Measurements from ENCODE around the gene RPS6KL1. TPM values are rescaled to one million over a fixed set of nuclear protein-coding genes. Genes with fewer than 3 reads are reported as not detected.

The RPS6KL1 gene
- total RNA-seq, 2 donors from 2014 or later: 8.0 to 16.2 TPM

DNA sequence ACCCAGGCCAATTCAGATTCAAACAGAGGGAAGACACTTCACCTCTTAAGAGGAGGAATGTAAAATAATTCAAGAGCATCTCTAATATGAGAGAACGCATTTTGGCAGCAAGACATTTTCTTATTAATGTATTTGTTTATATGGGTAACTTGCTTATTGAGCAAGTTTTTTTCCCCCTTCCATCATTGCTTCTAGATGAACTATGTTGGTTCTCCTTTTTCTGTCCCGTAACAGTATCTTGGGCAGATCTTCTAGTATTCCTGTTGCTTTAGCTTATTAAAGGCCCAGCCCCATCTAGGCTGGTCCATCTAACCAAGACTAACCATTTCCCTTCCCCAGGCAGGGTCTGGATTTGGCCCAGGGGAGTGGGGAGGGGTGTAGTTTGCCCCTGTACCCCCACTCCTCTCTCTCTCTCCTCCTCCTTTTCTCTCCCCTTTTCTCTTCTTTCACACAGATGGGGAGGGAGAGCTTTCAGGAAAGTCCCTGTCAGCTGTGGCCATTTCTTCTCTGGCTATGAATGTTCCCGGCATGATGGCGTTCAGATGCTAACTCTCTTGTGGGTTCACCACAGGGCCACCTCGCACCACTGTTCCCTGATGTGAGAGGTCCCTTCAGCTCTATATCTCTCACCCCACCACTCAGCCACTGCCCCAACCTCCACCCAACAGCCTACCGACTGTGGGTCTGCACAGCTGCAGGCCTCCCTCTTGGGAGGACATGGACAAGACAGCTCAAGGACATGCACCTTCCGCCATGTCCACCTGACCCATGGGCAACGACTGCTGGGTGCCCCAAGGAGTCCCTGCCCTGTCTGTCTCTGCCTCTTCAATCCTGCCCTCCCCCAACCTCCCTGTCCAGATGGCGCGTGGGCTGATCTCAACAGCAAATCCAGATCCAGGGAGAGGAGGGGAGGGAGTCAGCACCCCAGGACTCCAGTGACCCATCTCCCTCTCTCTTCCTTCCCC, 15.8 kb upstream of the RPS6KL1 start:
- peak overlapping the region in 2 of 4 donors; percentile 50 to 59 for H3K27ac ChIP-seq
- no peaks in the 10 kb centered on the region for H3K9me3 ChIP-seq
- WGBS, 2 donors: 84 to 94% methylated on average over 8 to 10 of the region's 10 CpGs
- no peaks in the 10 kb centered on the region for H3K36me3 ChIP-seq (replicated peaks in 1 of 2; ENCODE audit: insufficient read depth in 1 of 2, low read depth in 2 of 2)
- no peak overlapping the region for H3K4me3 ChIP-seq
- no peak for ATAC-seq
- intact Hi-C loops (cut with DNase I): no loop called here
- no peaks in the 10 kb centered on the region for H3K4me1 ChIP-seq
- TF ChIP-seq, protein P1, sequence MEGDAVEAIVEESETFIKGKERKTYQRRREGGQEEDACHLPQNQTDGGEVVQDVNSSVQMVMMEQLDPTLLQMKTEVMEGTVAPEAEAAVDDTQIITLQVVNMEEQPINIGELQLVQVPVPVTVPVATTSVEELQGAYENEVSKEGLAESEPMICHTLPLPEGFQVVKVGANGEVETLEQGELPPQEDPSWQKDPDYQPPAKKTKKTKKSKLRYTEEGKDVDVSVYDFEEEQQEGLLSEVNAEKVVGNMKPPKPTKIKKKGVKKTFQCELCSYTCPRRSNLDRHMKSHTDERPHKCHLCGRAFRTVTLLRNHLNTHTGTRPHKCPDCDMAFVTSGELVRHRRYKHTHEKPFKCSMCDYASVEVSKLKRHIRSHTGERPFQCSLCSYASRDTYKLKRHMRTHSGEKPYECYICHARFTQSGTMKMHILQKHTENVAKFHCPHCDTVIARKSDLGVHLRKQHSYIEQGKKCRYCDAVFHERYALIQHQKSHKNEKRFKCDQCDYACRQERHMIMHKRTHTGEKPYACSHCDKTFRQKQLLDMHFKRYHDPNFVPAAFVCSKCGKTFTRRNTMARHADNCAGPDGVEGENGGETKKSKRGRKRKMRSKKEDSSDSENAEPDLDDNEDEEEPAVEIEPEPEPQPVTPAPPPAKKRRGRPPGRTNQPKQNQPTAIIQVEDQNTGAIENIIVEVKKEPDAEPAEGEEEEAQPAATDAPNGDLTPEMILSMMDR (IDR thresholded peaks at IDR 0.05): no peak
- no peak for TF ChIP-seq POLR2A (IDR thresholded peaks at IDR 0.05)
- H3K27me3 ChIP-seq: no peaks in the 10 kb centered on the region
- DNase-seq: no peak

DNA sequence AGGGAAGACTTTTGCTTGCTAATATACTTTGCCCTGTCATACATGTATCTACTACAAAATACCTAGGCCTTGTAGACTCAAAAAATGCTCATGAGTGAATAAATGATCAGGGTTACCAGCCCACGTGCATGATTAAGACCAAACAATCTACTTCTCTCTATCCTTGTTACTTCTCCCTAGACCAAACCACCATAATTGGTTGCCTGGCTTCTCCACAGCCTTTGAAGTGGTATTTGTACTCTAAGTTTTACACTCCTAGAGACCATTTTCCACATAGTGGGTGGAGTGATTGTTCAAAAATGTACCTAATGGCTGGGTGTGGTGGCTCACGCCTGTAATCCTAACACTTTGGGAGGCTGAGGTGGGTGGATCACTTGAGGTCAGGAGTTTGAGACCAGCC, 14.1 kb upstream of the RPS6KL1 start:
- Histone ChIP-seq H3K4me1 (no peaks in the 10 kb centered on the region), H3K27ac (no peak overlapping the region), H3K4me3 (no peak overlapping the region), H3K27me3 (no peaks in the 10 kb centered on the region), H3K36me3 (replicated peaks in 1 of 2; ENCODE audit: insufficient read depth in 1 of 2, low read depth in 2 of 2) (no peaks in the 10 kb centered on the region), H3K9me3 (no peaks in the 10 kb centered on the region)
- WGBS, 2 donors: 77 to 86% methylated on average over 2 of the region's 2 CpGs
- ATAC-seq (no peak), DNase-seq (no peak)
- intact Hi-C loops (cut with DNase I): no loop called here
- TF ChIP-seq, protein P1 (IDR thresholded peaks at IDR 0.05): no peak
- no peak for TF ChIP-seq POLR2A (IDR thresholded peaks at IDR 0.05)

DNA sequence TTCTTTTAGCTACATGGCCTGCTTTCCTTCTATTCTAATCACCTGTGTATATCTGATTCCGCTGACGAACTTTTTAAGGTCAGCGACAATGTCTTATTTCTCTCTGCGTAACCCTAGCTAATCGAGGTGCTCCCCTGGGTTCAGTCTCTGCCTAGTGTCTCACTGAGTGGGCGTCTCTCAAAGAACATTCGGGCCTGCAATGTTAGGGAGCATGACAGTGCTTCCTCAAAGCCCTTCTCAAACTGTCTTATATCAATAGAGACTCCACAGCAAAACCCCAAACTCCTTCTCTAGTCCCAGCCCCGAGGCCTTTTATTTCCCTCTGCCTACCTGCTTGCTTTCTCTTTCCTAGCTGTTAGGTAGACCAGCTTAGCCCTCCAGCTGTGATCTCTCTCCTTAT, 13.7 kb upstream of the RPS6KL1 start:
- no peak for ATAC-seq
- H3K4me1 ChIP-seq: no peaks in the 10 kb centered on the region
- WGBS, 2 donors: 74 to 84% methylated on average over 8 of the region's 8 CpGs

DNA sequence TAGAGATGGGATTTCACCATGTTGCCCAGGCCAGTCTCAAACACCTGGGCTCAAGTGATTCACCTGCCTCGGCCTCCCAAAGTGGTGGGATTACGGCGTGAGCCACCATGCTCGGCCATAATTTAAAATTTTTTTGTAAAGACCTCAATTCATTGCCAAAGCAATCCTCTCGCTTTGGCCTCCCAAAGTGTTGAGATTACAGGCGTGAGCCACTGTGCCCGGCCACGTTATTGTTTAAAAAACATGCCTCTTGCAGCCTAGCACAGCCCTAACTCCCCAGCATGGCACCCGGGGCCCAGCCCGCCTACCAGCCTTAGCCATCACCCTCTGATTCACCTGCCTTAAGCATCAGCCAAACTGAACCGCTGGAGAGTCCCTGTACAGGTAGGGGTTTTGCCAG, 13.1 kb upstream of the RPS6KL1 start:
- no peaks in the 10 kb centered on the region for H3K4me1 ChIP-seq

More for the DNA sequence above, 13.7 kb upstream of the RPS6KL1 start:
- intact Hi-C loops (cut with DNase I): no loop called here
- Histone ChIP-seq H3K27ac (no peak overlapping the region), H3K4me3 (no peak overlapping the region), H3K9me3 (no peaks in the 10 kb centered on the region), H3K27me3 (no peaks in the 10 kb centered on the region), H3K36me3 (replicated peaks in 1 of 2; ENCODE audit: insufficient read depth in 1 of 2, low read depth in 2 of 2) (no peaks in the 10 kb centered on the region)
- no peak for TF ChIP-seq POLR2A (IDR thresholded peaks at IDR 0.05)
- TF ChIP-seq, protein P1 (IDR thresholded peaks at IDR 0.05): no peak
- DNase-seq: no peak

More for the DNA sequence above, 13.1 kb upstream of the RPS6KL1 start:
- H3K9me3 ChIP-seq: no peaks in the 10 kb centered on the region
- ATAC-seq: no peak
- intact Hi-C loops (cut with DNase I): no loop called here
- DNase-seq: no peak
- H3K27ac ChIP-seq: no peak overlapping the region
- H3K36me3 ChIP-seq (replicated peaks in 1 of 2; ENCODE audit: insufficient read depth in 1 of 2, low read depth in 2 of 2): no peaks in the 10 kb centered on the region
- WGBS, 2 donors: 87 to 89% methylated on average over 10 to 11 of the region's 11 CpGs
- no peaks in the 10 kb centered on the region for H3K27me3 ChIP-seq
- no peak for TF ChIP-seq POLR2A (IDR thresholded peaks at IDR 0.05)
- TF ChIP-seq, protein P1 (IDR thresholded peaks at IDR 0.05): no peak
- H3K4me3 ChIP-seq: no peak overlapping the region
